ENCODE data around the gene HGF.

Gene HGF

GRCh38 chr7:81691199-81691821, 78.5 kb downstream of the HGF start:
- H3K4me3 ChIP-seq = no peak overlapping the region

GRCh38 chr7:81690688-81691087, 79.2 kb downstream of the HGF start:
- H3K27ac ChIP-seq = peak overlapping the region in 1 of 2 donors; percentile 5
- H3K4me3 ChIP-seq = no peak overlapping the region
- no peak for TF ChIP-seq CTCF (IDR thresholded peaks at IDR 0.05)
- no peak for DNase-seq (ENCODE audit: low spot score)

More at GRCh38 chr7:81691199-81691821, 78.5 kb downstream of the HGF start:
- no peak for DNase-seq (ENCODE audit: low spot score)
- TF ChIP-seq CTCF (IDR thresholded peaks at IDR 0.05) = no peak
- H3K27ac ChIP-seq = no peak overlapping the region

GRCh38 chr7:81690251-81690650, 79.6 kb downstream of the HGF start:
- DNase-seq (ENCODE audit: low spot score) = no peak
- peak overlapping the region; percentile 5 to 10 for H3K27ac ChIP-seq
- peak overlapping the region; percentile 8 for H3K4me3 ChIP-seq
- no peak for TF ChIP-seq CTCF (IDR thresholded peaks at IDR 0.05)

- DNase-seq (ENCODE audit: low spot score) = no peak
- no peak overlapping the region for H3K27ac ChIP-seq
- no peak overlapping the region for H3K4me3 ChIP-seq
- no peak for TF ChIP-seq CTCF (IDR thresholded peaks at IDR 0.05)
Observed at GRCh38 chr7:81688622-81689411, 81.0 kb downstream of the HGF start.

GRCh38 chr7:81687062-81687461, 82.8 kb downstream of the HGF start:
- no peak overlapping the region for H3K27ac ChIP-seq
- H3K4me3 ChIP-seq = no peak overlapping the region
- DNase-seq (ENCODE audit: low spot score) = no peak
- no peak for TF ChIP-seq CTCF (IDR thresholded peaks at IDR 0.05)

- TF ChIP-seq CTCF (IDR thresholded peaks at IDR 0.05) = no peak
- DNase-seq (ENCODE audit: low spot score) = no peak
Observed at GRCh38 chr7:81685270-81685868, 84.5 kb downstream of the HGF start.

More at GRCh38 chr7:81685270-81685868, 84.5 kb downstream of the HGF start:
- peak overlapping the region; percentile 14 for H3K4me3 ChIP-seq
- peak overlapping the region in 1 of 2 donors; percentile 66 for H3K27ac ChIP-seq
